Mesendoderm (in vitro differentiated cells): Measurements from ENCODE around the gene TMEM256. TPM values are rescaled to one million over a fixed set of nuclear protein-coding genes. Genes with fewer than 3 reads are reported as not detected.

Experiments
- DNase-seq: peaks from one replicate; pipeline ENCODE4 v3.0.0; 2013
- H2AK5ac ChIP-seq: 2 replicates; pipeline ENCODE4 v1.6.1; 2013; ENCODE audit warnings: low read length, inconsistent platforms
- H2BK120ac ChIP-seq: 2 replicates; pipeline ENCODE4 v1.6.1; 2013; ENCODE audit warnings: low read depth, mild to moderate bottlenecking, low read length, moderate library complexity, mixed read lengths
- H2BK15ac ChIP-seq: replicated peaks from 2 replicates; pipeline ENCODE4 v1.6.1; 2013; ENCODE audit warnings: low read depth, mild to moderate bottlenecking, moderate library complexity
- H2BK5ac ChIP-seq: 2 replicates; pipeline ENCODE4 v1.6.1; 2013; ENCODE audit warnings: low read length, inconsistent platforms
- H3K18ac ChIP-seq: 2 replicates; pipeline ENCODE4 v1.6.1; 2013; ENCODE audit warnings: mild to moderate bottlenecking, low read length, mixed read lengths
- H3K23ac ChIP-seq: one replicate; pipeline ENCODE4 v1.6.1; 2013; ENCODE audit warnings: low read length
- H3K27ac ChIP-seq: 2 replicates; pipeline ENCODE4 v1.5.1; 2013; ENCODE audit warnings: low read depth, mild to moderate bottlenecking, inconsistent platforms, low read length, moderate library complexity
- H3K27me3 ChIP-seq: 2 replicates; pipeline ENCODE4 v1.6.1; 2013; ENCODE audit warnings: low read length, control low read depth, mild to moderate bottlenecking, inconsistent platforms; ENCODE audit not compliant: insufficient read depth, poor library complexity
- H3K36me3 ChIP-seq: 2 replicates; pipeline ENCODE4 v1.6.1; 2013; ENCODE audit warnings: low read length, inconsistent platforms; ENCODE audit not compliant: control insufficient read depth, insufficient read depth
- H3K4ac ChIP-seq: one replicate; pipeline ENCODE4 v1.6.1; 2013; ENCODE audit warnings: low read depth, mild to moderate bottlenecking, low read length, moderate library complexity
- H3K4me1 ChIP-seq: 2 replicates; pipeline ENCODE4 v1.6.1; 2013; ENCODE audit warnings: low read depth, low read length, inconsistent platforms; ENCODE audit not compliant: control insufficient read depth
- H3K4me2 ChIP-seq: 2 replicates; pipeline ENCODE4 v1.6.1; 2013; ENCODE audit warnings: low read length
- H3K4me3 ChIP-seq: 2 replicates; pipeline ENCODE4 v1.5.1; 2013; ENCODE audit warnings: mild to moderate bottlenecking, low read length
- H3K56ac ChIP-seq: one replicate; pipeline ENCODE4 v1.6.1; 2013; ENCODE audit warnings: low read length
- H3K79me1 ChIP-seq: 2 replicates; pipeline ENCODE4 v1.6.1; 2013; ENCODE audit warnings: low read length, inconsistent platforms
- H3K79me2 ChIP-seq: 2 replicates; pipeline ENCODE4 v1.6.1; 2013; ENCODE audit warnings: mild to moderate bottlenecking, low read length; ENCODE audit not compliant: control insufficient read depth, insufficient read depth
- H3K9ac ChIP-seq: 2 replicates; pipeline ENCODE4 v1.6.1; 2013; ENCODE audit warnings: low read length, inconsistent platforms
- H4K5ac ChIP-seq: one replicate; pipeline ENCODE4 v1.6.1; 2013; ENCODE audit warnings: low read length
- H4K8ac ChIP-seq: one replicate; pipeline ENCODE4 v1.6.1; 2013; ENCODE audit warnings: low read depth, mild to moderate bottlenecking, control low read depth, low read length, moderate library complexity
- WGBS: extraction: QIAGEN DNeasy Blood & Tissue Kit; methylation state at CpG from one replicate; pipeline ENCODE4 v1.1.7; 2013; ENCODE audit warnings: low lambda C conversion rate, missing lambda C conversion rate; ENCODE audit not compliant: insufficient coverage; ENCODE audit errors: extremely low coverage; 5-methylcytosine and 5-hydroxymethylcytosine counted together
- polyA plus RNA-seq, 2 experiments: library from polyadenylated mRNA; stranded (reverse); fragments of 200-250 nt; gene quantifications; one replicate each; pipeline ENCODE4 v1.2.3, GENCODE V29; 2013

The TMEM256 gene
- polyA plus RNA-seq (2013, experiment 1 of 2) = 101 TPM
- 100 TPM for polyA plus RNA-seq (2013, experiment 2 of 2)

GRCh38 chr17:7403977-7404736 is at the start of gene TMEM256:
TSS of gene TMEM256 (minus strand) at chr17:7404097. CDS start at chr17:7404084, 13 bp downstream.
- H3K4me2 ChIP-seq = peak within 1 kb of the TSS; percentile 35
- H3K79me1 ChIP-seq = no peaks in the 10 kb centered on the region
- H3K4me3 ChIP-seq = peak within 1 kb of the TSS; percentile 90
- peak within 1 kb of the TSS; percentile 64 for H2BK5ac ChIP-seq
- H3K23ac ChIP-seq = no peak within 1 kb of the TSS
- H3K36me3 ChIP-seq = no peaks in the 10 kb centered on the region
- H3K79me2 ChIP-seq = no peaks in the 10 kb centered on the region
- H3K4ac ChIP-seq = peak within 1 kb of the TSS; percentile 93
- peak; percentile 100 for DNase-seq
- H4K5ac ChIP-seq = no peak within 1 kb of the TSS
- H2AK5ac ChIP-seq = no peak within 1 kb of the TSS
- H3K18ac ChIP-seq = peak within 1 kb of the TSS; percentile 91
- H3K4me1 ChIP-seq = peaks cover 9% of the 10 kb centered on the region
- peak within 1 kb of the TSS; percentile 92 for H3K27ac ChIP-seq
- WGBS = no CpG with 5 or more reads among the region's 49 CpGs
- no peak within 1 kb of the TSS for H2BK15ac ChIP-seq
- H3K27me3 ChIP-seq = no peaks in the 10 kb centered on the region
- peak within 1 kb of the TSS; percentile 31 for H2BK120ac ChIP-seq
- peak within 1 kb of the TSS; percentile 96 for H3K56ac ChIP-seq
- peak within 1 kb of the TSS; percentile 93 for H3K9ac ChIP-seq
- H4K8ac ChIP-seq = no peak within 1 kb of the TSS

GRCh38 chr17:7448461-7448860 is 44.6 kb upstream of the TMEM256 start:
- Histone ChIP-seq H2AK5ac (no peak overlapping the region), H3K4me1 (no peaks in the 10 kb centered on the region), H4K8ac (no peak overlapping the region), H3K4me2 (no peak overlapping the region), H3K56ac (no peak overlapping the region), H3K27me3 (no peaks in the 10 kb centered on the region), H3K27ac (no peak overlapping the region), H3K4me3 (no peak overlapping the region), H3K9ac (no peak overlapping the region), H3K79me1 (no peaks in the 10 kb centered on the region), H2BK5ac (no peak overlapping the region), H2BK120ac (no peak overlapping the region), H3K79me2 (no peaks in the 10 kb centered on the region), H3K36me3 (no peaks in the 10 kb centered on the region), H3K18ac (no peak overlapping the region), H3K23ac (no peak overlapping the region), H3K4ac (no peak overlapping the region), H2BK15ac (no peak overlapping the region), H4K5ac (no peak overlapping the region)
- DNase-seq = no peak
- WGBS = no CpG with 5 or more reads among the region's 7 CpGs

- Histone ChIP-seq H2AK5ac (no peak overlapping the region), H3K9ac (peak overlapping the region; percentile 50), H2BK5ac (no peak overlapping the region), H3K36me3 (no peaks in the 10 kb centered on the region), H3K4ac (no peak overlapping the region), H3K4me2 (peak overlapping the region; percentile 83), H3K79me1 (no peaks in the 10 kb centered on the region), H2BK120ac (no peak overlapping the region), H3K56ac (peak overlapping the region; percentile 89), H3K27ac (no peak overlapping the region), H3K23ac (no peak overlapping the region), H4K5ac (no peak overlapping the region), H3K4me1 (peaks cover 2% of the 10 kb centered on the region), H3K4me3 (peak overlapping the region; percentile 10), H3K27me3 (no peaks in the 10 kb centered on the region), H3K18ac (no peak overlapping the region), H4K8ac (no peak overlapping the region), H3K79me2 (no peaks in the 10 kb centered on the region), H2BK15ac (no peak overlapping the region)
- DNase-seq = peak; percentile 88
- WGBS = no CpG with 5 or more reads among the region's 16 CpGs
Observed at GRCh38 chr17:7445619-7445968, 41.7 kb upstream of the TMEM256 start.

GRCh38 chr17:7444682-7445618 is 41.1 kb upstream of the TMEM256 start, which contains the start of gene CHRNB1:
TSS of gene CHRNB1 (plus strand) at chr17:7445061. CDS start at chr17:7445128, 67 bp downstream.
- Histone ChIP-seq H3K27me3 (no peaks in the 10 kb centered on the region), H3K4ac (no peak within 1 kb of the TSS), H2BK5ac (no peak within 1 kb of the TSS), H2BK120ac (no peak within 1 kb of the TSS), H3K36me3 (no peaks in the 10 kb centered on the region), H2BK15ac (no peak within 1 kb of the TSS), H3K79me1 (no peaks in the 10 kb centered on the region), H2AK5ac (no peak within 1 kb of the TSS), H3K79me2 (no peaks in the 10 kb centered on the region), H3K4me1 (peaks cover 2% of the 10 kb centered on the region), H3K56ac (peak within 1 kb of the TSS; percentile 89), H3K4me2 (peak within 1 kb of the TSS; percentile 83), H3K4me3 (peak within 1 kb of the TSS; percentile 17), H3K9ac (peak within 1 kb of the TSS; percentile 50), H4K8ac (no peak within 1 kb of the TSS), H3K23ac (no peak within 1 kb of the TSS), H4K5ac (no peak within 1 kb of the TSS), H3K18ac (no peak within 1 kb of the TSS), H3K27ac (no peak within 1 kb of the TSS)
- DNase-seq = peak; percentile 87
- no CpG with 5 or more reads among the region's 51 CpGs for WGBS

GRCh38 chr17:7443499-7444485 is 39.9 kb upstream of the TMEM256 start:
- Histone ChIP-seq H3K79me1 (no peaks in the 10 kb centered on the region), H3K4me2 (no peak overlapping the region), H2AK5ac (no peak overlapping the region), H3K27ac (no peak overlapping the region), H4K5ac (no peak overlapping the region), H3K4me1 (peaks cover 2% of the 10 kb centered on the region), H2BK5ac (no peak overlapping the region), H3K56ac (no peak overlapping the region), H3K18ac (no peak overlapping the region), H3K9ac (no peak overlapping the region), H3K4ac (no peak overlapping the region), H3K23ac (no peak overlapping the region), H3K4me3 (no peak overlapping the region), H2BK120ac (no peak overlapping the region), H3K36me3 (no peaks in the 10 kb centered on the region), H3K27me3 (peaks cover 4% of the 10 kb centered on the region), H3K79me2 (no peaks in the 10 kb centered on the region), H4K8ac (no peak overlapping the region), H2BK15ac (no peak overlapping the region)
- no CpG with 5 or more reads among the region's 7 CpGs for WGBS
- no peak for DNase-seq
